MCF 10A (cell line): Measurements from ENCODE around the gene SHISA7. TPM values are rescaled to one million over a fixed set of nuclear protein-coding genes. Genes with fewer than 3 reads are reported as not detected.

Experiments used
- BruUV-seq: library from RNA; stranded (reverse); fragments of 400-500 nt; replicated peaks from 2 replicates; lab custom pipeline; 2021; lab: Mats Ljungman, UMichigan
- CTCF ChIA-PET: fragments of 300-600 bp; sonication (Branson Sonifier 250); formaldehyde crosslinking; extraction: SDS; loops from one replicate; lab custom pipeline; 2021; ENCODE audit warnings: antibody characterized with exemption, inconsistent platforms; lab: Yijun Ruan, JAX
- POLR2A ChIA-PET: fragments of 300-600, 350-650 bp; sonication (Branson Sonifier 250); formaldehyde crosslinking; extraction: SDS; loops from one replicate; lab custom pipeline; 2020; ENCODE audit warnings: antibody characterized with exemption, inconsistent platforms; lab: Yijun Ruan, JAX
- DNase-seq: peaks from one replicate; pipeline ENCODE4 v3.0.0-alpha.2; 2018; ENCODE audit not compliant: unreplicated experiment
- H3K27ac Mint-ChIP-seq: one replicate; pipeline ENCODE4 v1.8.0; 2022; ENCODE audit warnings: mild to moderate bottlenecking, low read depth, mixed read lengths; ENCODE audit not compliant: unreplicated experiment
- H3K27me3 Mint-ChIP-seq: one replicate; pipeline ENCODE4 v1.8.0; 2022; ENCODE audit warnings: mixed read lengths; ENCODE audit not compliant: insufficient read depth, unreplicated experiment
- H3K36me3 Mint-ChIP-seq: one replicate; pipeline ENCODE4 v1.8.0; 2022; ENCODE audit warnings: mild to moderate bottlenecking, moderate library complexity, mixed read lengths; ENCODE audit not compliant: insufficient read depth, unreplicated experiment
- H3K4me1 Mint-ChIP-seq: one replicate; pipeline ENCODE4 v1.8.0; 2022; ENCODE audit warnings: mixed read lengths; ENCODE audit not compliant: insufficient read depth, unreplicated experiment
- H3K4me3 Mint-ChIP-seq: one replicate; pipeline ENCODE4 v1.8.0; 2022; ENCODE audit warnings: mild to moderate bottlenecking, moderate library complexity, mixed read lengths; ENCODE audit not compliant: unreplicated experiment
- H3K9me3 Mint-ChIP-seq: one replicate; pipeline ENCODE4 v1.8.0; 2022; ENCODE audit warnings: mixed read lengths; ENCODE audit not compliant: unreplicated experiment
- CTCF ChIP-seq: fragments of 200-600 bp; IDR thresholded peaks from one replicate; pipeline ENCODE4 v1.8.0; 2022; ENCODE audit warnings: antibody characterized with exemption, mild to moderate bottlenecking; ENCODE audit not compliant: unreplicated experiment
- intact Hi-C: fragments of 100-400 bp; cut with micrococcal nuclease; formaldehyde crosslinking; loops from 2 replicates; pipeline ENCODE4 v1.14.1; 2022
- total RNA-seq: library from RNA; stranded (reverse); gene quantifications from 2 replicates; pipeline ENCODE4 v1.2.3, GENCODE V29; 2022

Gene SHISA7
- total RNA-seq, 1 experiment from 2014 or later = not detected

- no peak for DNase-seq
- peaks cover 7% of the 10 kb centered on the region for H3K36me3 Mint-ChIP-seq
- TF ChIP-seq CTCF = no peak
Measured at GRCh38 chr19:55473225-55474012, 30.3 kb upstream of the SHISA7 start.

GRCh38 chr19:55472463-55472862, 29.4 kb upstream of the SHISA7 start:
- ChIA-PET POLR2A (no interaction called here), CTCF (interaction anchor here (0.7 to 2.0 kb wide), 2 partner anchors 32 to 116 kb away, joined by 3 to 6 read pairs; no protein-coding TSS in a partner anchor)
- peak; percentile 57 for DNase-seq
- peak overlapping the region; percentile 71 for H3K27ac Mint-ChIP-seq
- no peak for TF ChIP-seq CTCF
- peak overlapping the region; percentile 65 for H3K4me3 Mint-ChIP-seq
- peaks cover 8% of the 10 kb centered on the region for H3K4me1 Mint-ChIP-seq
- intact Hi-C loops = no loop called here
- no TSS peak for BruUV-seq
- H3K36me3 Mint-ChIP-seq = peaks cover 7% of the 10 kb centered on the region
- no peaks in the 10 kb centered on the region for H3K27me3 Mint-ChIP-seq
- no peaks in the 10 kb centered on the region for H3K9me3 Mint-ChIP-seq

More at GRCh38 chr19:55473225-55474012, 30.3 kb upstream of the SHISA7 start:
- BruUV-seq = no TSS peak
- ChIA-PET POLR2A (no interaction called here), CTCF (interaction anchor here (0.6 to 2.0 kb wide), 4 partner anchors 10 to 71 kb away, joined by 3 to 6 read pairs (median 4); no protein-coding TSS in a partner anchor)
- intact Hi-C loops = no loop called here
- Mint-ChIP-seq H3K27ac (no peak overlapping the region), H3K27me3 (no peaks in the 10 kb centered on the region), H3K4me3 (peak overlapping the region; percentile 41), H3K4me1 (peaks cover 16% of the 10 kb centered on the region), H3K9me3 (no peaks in the 10 kb centered on the region)

GRCh38 chr19:55471266-55471665, 28.2 kb upstream of the SHISA7 start:
- Mint-ChIP-seq H3K27me3 (no peaks in the 10 kb centered on the region), H3K36me3 (peaks cover 7% of the 10 kb centered on the region), H3K9me3 (no peaks in the 10 kb centered on the region), H3K27ac (no peak overlapping the region), H3K4me1 (peaks cover 8% of the 10 kb centered on the region), H3K4me3 (no peak overlapping the region)
- intact Hi-C loops = no loop called here
- no peak for TF ChIP-seq CTCF
- no TSS peak for BruUV-seq
- DNase-seq = no peak
- CTCF ChIA-PET = interaction anchor here (1.1 to 1.2 kb wide), 2 partner anchors 18 to 33 kb away, joined by 4 to 9 read pairs; no protein-coding TSS in a partner anchor
- POLR2A ChIA-PET = interaction anchor here (1.3 to 1.5 kb wide), 2 partner anchors 9 to 12 kb away, joined by 4 read pairs; partner anchors contain the start of gene ISOC2

GRCh38 chr19:55468054-55468393, 24.9 kb upstream of the SHISA7 start:
- Mint-ChIP-seq H3K9me3 (no peaks in the 10 kb centered on the region), H3K27me3 (no peaks in the 10 kb centered on the region), H3K36me3 (peaks cover 7% of the 10 kb centered on the region), H3K4me3 (no peak overlapping the region), H3K27ac (no peak overlapping the region), H3K4me1 (no peaks in the 10 kb centered on the region)
- CTCF ChIA-PET = interaction anchor here (0.6 to 4.3 kb wide), 52 partner anchors 9 to 1014 kb away, joined by 3 to 64 read pairs (median 5); partner anchors contain the start of genes NAT14, TMEM238, ZNF628 and ZNF865
- BruUV-seq = no TSS peak
- TF ChIP-seq CTCF = no peak
- DNase-seq = no peak
- intact Hi-C loops = loop anchor here (1.0 kb wide), 2 partner anchors 36 to 163 kb away; no protein-coding TSS in a partner anchor
- POLR2A ChIA-PET = interaction anchor here (1.1 to 3.3 kb wide), 3 partner anchors 8 to 132 kb away, joined by 4 to 20 read pairs (median 4); partner anchors contain the start of genes ZNF524 and ZNF628
